ENCODE measurements around the gene CDH23. TPM values are rescaled to one million over a fixed set of nuclear protein-coding genes. Genes with fewer than 3 reads are reported as not detected.

Gene CDH23
- polyA plus RNA-seq, 2 of the 4 experiments (the other 2 are of a cell fraction), result 1.1 to 2.3 TPM

DNA sequence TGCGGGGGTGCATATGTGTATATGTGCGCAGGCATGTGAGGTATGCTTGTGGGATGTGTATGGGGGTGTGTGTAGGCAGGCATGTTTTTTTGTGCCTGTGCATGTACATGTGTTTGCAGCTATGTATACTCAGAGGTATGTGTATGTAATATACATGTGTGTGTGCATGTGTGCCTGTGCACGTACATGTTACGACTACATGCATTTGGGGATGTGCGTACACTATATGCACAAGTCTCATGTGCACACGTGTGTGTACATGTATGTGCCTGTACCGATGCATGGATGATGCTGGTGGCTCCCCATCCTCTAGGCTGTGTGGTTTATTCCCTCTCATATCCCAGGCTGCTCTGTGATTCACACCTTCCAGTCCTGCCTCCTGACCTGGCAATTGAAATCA lies 253.7 kb downstream of the CDH23 start:
- no peak for ATAC-seq

DNA sequence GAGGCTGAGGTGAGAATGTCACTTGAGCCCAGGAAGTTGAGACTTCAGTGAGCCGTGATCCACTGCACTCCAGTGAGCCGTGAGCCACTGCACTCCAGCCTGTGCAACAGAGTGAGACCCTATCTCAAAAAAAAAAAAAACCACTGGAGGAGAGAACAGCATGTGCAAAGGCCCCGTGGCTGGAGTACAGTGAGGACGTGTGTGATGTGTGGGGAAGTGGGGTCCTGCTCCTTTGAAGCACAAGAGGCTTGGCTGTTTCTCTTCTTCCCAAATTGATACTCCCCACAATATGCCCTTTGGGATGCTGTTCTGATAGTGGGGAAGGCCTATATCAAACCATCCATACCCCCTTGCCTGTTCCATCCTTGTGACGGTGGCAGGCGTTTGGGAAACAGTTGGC lies 254.7 kb downstream of the CDH23 start:
- Histone ChIP-seq H3K4me2 (no peak overlapping the region), H3K27ac (no peak overlapping the region), H3K4me3 (no peak overlapping the region), H3K9me3 (no peaks in the 10 kb centered on the region), H3K4me1 (no peaks in the 10 kb centered on the region)
- POLR2A ChIA-PET, result no interaction called here
- ATAC-seq (no peak), FAIRE-seq (no peak), DNase-seq (ENCODE audit: low read depth in 1 of 2, low spot score in 1 of 2) (no peak)
- TF ChIP-seq EP300 (IDR thresholded peaks at IDR 0.05) (no peak), RFX5 (IDR thresholded peaks at IDR 0.05) (no peak), RCOR1 (IDR thresholded peaks at IDR 0.05; ENCODE audit: low read depth, low read length) (no peak), ZFP36 (IDR thresholded peaks at IDR 0.05; ENCODE audit: borderline replicate concordance, partially characterized antibody) (no peak), ESRRA (IDR thresholded peaks at IDR 0.05; ENCODE audit: borderline replicate concordance, low read length) (no peak), ZNF302 (CRISPR knock-in tag; IDR thresholded peaks at IDR 0.05) (no peak), HOXB5 (CRISPR knock-in tag; IDR thresholded peaks at IDR 0.05) (no peak), NPAS2 (CRISPR knock-in tag; IDR thresholded peaks at IDR 0.05; ENCODE audit: borderline replicate concordance) (no peak), HDAC2 (IDR thresholded peaks at IDR 0.05) (no peak), MAFK (IDR thresholded peaks at IDR 0.05; ENCODE audit: partially characterized antibody) (no peak), ZSCAN20 (CRISPR knock-in tag; IDR thresholded peaks at IDR 0.05) (no peak), BHLHE40 (IDR thresholded peaks at IDR 0.05; ENCODE audit: low read depth, low read length) (no peak)
- TF ChIP-seq, protein P1, sequence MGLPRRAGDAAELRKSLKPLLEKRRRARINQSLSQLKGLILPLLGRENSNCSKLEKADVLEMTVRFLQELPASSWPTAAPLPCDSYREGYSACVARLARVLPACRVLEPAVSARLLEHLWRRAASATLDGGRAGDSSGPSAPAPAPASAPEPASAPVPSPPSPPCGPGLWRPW (IDR thresholded peaks at IDR 0.05), result no peak
- TF ChIP-seq, protein P2, sequence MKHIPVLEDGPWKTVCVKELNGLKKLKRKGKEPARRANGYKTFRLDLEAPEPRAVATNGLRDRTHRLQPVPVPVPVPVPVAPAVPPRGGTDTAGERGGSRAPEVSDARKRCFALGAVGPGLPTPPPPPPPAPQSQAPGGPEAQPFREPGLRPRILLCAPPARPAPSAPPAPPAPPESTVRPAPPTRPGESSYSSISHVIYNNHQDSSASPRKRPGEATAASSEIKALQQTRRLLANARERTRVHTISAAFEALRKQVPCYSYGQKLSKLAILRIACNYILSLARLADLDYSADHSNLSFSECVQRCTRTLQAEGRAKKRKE (CRISPR knock-in tag; IDR thresholded peaks at IDR 0.05; ENCODE audit: low read depth), result no peak
- TF ChIP-seq, protein P3, sequence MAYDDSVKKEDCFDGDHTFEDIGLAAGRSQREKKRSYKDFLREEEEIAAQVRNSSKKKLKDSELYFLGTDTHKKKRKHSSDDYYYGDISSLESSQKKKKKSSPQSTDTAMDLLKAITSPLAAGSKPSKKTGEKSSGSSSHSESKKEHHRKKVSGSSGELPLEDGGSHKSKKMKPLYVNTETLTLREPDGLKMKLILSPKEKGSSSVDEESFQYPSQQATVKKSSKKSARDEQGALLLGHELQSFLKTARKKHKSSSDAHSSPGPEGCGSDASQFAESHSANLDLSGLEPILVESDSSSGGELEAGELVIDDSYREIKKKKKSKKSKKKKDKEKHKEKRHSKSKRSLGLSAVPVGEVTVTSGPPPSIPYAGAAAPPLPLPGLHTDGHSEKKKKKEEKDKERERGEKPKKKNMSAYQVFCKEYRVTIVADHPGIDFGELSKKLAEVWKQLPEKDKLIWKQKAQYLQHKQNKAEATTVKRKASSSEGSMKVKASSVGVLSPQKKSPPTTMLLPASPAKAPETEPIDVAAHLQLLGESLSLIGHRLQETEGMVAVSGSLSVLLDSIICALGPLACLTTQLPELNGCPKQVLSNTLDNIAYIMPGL (CRISPR knock-in tag; IDR thresholded peaks at IDR 0.05; ENCODE audit: borderline replicate concordance), result no peak
- WGBS (ENCODE audit: missing lambda C conversion rate), result 63% methylated on average over 6 of the region's 6 CpGs
- CTCF ChIA-PET, result interaction anchor here (0.6 to 1.4 kb wide), 5 partner anchors 26 to 332 kb away, joined by 3 read pairs; partner anchors contain the start of gene SLC29A3

More for the DNA sequence above, 253.7 kb downstream of the CDH23 start:
- WGBS (ENCODE audit: missing lambda C conversion rate), result 85% methylated on average over 7 of the region's 7 CpGs
- H3K9me3 ChIP-seq, result no peaks in the 10 kb centered on the region
- ChIA-PET POLR2A (no interaction called here), CTCF (interaction anchor here (1.0 to 1.2 kb wide), 3 partner anchors 25 to 266 kb away, joined by 3 read pairs; no protein-coding TSS in a partner anchor)
- H3K4me2 ChIP-seq, result no peak overlapping the region
- no peaks in the 10 kb centered on the region for H3K4me1 ChIP-seq
- FAIRE-seq (no peak), DNase-seq (ENCODE audit: low read depth in 1 of 2, low spot score in 1 of 2) (no peak)
- H3K4me3 ChIP-seq, result no peak overlapping the region
- TF ChIP-seq, protein P4, sequence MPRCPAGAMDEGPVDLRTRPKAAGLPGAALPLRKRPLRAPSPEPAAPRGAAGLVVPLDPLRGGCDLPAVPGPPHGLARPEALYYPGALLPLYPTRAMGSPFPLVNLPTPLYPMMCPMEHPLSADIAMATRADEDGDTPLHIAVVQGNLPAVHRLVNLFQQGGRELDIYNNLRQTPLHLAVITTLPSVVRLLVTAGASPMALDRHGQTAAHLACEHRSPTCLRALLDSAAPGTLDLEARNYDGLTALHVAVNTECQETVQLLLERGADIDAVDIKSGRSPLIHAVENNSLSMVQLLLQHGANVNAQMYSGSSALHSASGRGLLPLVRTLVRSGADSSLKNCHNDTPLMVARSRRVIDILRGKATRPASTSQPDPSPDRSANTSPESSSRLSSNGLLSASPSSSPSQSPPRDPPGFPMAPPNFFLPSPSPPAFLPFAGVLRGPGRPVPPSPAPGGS (IDR thresholded peaks at IDR 0.05), result no peak
- no peak for TF ChIP-seq CHD2 (IDR thresholded peaks at IDR 0.05; ENCODE audit: low read length, partially characterized antibody)
- TF ChIP-seq, protein P2 (CRISPR knock-in tag; IDR thresholded peaks at IDR 0.05; ENCODE audit: low read depth), result no peak
- TF ChIP-seq MAFK (IDR thresholded peaks at IDR 0.05; ENCODE audit: partially characterized antibody), result no peak
- TF ChIP-seq FOSB (CRISPR knock-in tag; IDR thresholded peaks at IDR 0.05), result no peak
- no peak for TF ChIP-seq PHF8 (IDR thresholded peaks at IDR 0.05; ENCODE audit: borderline replicate concordance, low read depth)
- no peak for TF ChIP-seq CBX2 (IDR thresholded peaks at IDR 0.05; ENCODE audit: borderline replicate concordance, low read depth)
- TF ChIP-seq NPAS2 (CRISPR knock-in tag; IDR thresholded peaks at IDR 0.05; ENCODE audit: borderline replicate concordance), result no peak
- TF ChIP-seq, protein P5, sequence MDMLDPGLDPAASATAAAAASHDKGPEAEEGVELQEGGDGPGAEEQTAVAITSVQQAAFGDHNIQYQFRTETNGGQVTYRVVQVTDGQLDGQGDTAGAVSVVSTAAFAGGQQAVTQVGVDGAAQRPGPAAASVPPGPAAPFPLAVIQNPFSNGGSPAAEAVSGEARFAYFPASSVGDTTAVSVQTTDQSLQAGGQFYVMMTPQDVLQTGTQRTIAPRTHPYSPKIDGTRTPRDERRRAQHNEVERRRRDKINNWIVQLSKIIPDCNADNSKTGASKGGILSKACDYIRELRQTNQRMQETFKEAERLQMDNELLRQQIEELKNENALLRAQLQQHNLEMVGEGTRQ (IDR thresholded peaks at IDR 0.05), result no peak
- TF ChIP-seq CEBPB (IDR thresholded peaks at IDR 0.05), result no peak
- TF ChIP-seq SREBF2 (IDR thresholded peaks at IDR 0.05), result no peak
- TF ChIP-seq MAZ (IDR thresholded peaks at IDR 0.05; ENCODE audit: borderline replicate concordance, low read depth, low read length), result no peak
- TF ChIP-seq CHD4 (IDR thresholded peaks at IDR 0.05; ENCODE audit: borderline replicate concordance), result no peak
- TF ChIP-seq HDAC2 (IDR thresholded peaks at IDR 0.05), result no peak
- TF ChIP-seq, protein P6, sequence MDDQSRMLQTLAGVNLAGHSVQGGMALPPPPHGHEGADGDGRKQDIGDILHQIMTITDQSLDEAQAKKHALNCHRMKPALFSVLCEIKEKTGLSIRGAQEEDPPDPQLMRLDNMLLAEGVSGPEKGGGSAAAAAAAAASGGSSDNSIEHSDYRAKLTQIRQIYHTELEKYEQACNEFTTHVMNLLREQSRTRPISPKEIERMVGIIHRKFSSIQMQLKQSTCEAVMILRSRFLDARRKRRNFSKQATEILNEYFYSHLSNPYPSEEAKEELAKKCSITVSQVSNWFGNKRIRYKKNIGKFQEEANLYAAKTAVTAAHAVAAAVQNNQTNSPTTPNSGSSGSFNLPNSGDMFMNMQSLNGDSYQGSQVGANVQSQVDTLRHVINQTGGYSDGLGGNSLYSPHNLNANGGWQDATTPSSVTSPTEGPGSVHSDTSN (IDR thresholded peaks at IDR 0.05), result no peak
- no peak for TF ChIP-seq POLR2AphosphoS2 (conservative IDR thresholded peaks at IDR 0.05; ENCODE audit: low read length)
- no peak overlapping the region for H3K27ac ChIP-seq

Data from A549 (cell line).